GM12873 (cell line): ENCODE measurements around the gene COL5A3.

Experiments used
- TF ChIP-seq, protein P1 (sequence below): IDR thresholded peaks from 2 replicates; pipeline ENCODE4 v1.5.1; 2012; ENCODE audit warnings: low read depth, mild to moderate bottlenecking, moderate library complexity, low read length, control low read depth; ENCODE audit not compliant: insufficient read depth; ENCODE audit errors: missing control alignments

Gene COL5A3

DNA sequence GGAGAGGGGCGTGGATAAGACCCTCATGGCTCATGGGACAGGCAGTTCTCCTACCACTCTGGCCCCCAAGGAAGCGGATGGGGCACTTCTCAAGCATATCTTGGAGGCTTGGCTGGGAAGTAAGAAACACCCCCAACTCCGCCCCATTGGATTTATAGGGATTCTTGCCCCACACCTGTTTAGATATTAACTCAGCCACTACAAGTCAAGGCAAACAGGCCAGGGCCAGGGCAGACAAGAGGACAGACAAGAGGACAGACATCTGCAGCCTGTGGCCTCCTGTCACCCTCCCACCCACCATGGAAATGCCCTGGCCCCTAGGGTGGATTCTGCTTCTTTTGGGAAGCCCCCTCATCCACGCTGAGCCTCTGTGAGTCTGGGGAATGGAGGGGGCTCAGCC lies 27.1 kb upstream of the COL5A3 start:
- TF ChIP-seq, protein P1, sequence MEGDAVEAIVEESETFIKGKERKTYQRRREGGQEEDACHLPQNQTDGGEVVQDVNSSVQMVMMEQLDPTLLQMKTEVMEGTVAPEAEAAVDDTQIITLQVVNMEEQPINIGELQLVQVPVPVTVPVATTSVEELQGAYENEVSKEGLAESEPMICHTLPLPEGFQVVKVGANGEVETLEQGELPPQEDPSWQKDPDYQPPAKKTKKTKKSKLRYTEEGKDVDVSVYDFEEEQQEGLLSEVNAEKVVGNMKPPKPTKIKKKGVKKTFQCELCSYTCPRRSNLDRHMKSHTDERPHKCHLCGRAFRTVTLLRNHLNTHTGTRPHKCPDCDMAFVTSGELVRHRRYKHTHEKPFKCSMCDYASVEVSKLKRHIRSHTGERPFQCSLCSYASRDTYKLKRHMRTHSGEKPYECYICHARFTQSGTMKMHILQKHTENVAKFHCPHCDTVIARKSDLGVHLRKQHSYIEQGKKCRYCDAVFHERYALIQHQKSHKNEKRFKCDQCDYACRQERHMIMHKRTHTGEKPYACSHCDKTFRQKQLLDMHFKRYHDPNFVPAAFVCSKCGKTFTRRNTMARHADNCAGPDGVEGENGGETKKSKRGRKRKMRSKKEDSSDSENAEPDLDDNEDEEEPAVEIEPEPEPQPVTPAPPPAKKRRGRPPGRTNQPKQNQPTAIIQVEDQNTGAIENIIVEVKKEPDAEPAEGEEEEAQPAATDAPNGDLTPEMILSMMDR = no peak

DNA sequence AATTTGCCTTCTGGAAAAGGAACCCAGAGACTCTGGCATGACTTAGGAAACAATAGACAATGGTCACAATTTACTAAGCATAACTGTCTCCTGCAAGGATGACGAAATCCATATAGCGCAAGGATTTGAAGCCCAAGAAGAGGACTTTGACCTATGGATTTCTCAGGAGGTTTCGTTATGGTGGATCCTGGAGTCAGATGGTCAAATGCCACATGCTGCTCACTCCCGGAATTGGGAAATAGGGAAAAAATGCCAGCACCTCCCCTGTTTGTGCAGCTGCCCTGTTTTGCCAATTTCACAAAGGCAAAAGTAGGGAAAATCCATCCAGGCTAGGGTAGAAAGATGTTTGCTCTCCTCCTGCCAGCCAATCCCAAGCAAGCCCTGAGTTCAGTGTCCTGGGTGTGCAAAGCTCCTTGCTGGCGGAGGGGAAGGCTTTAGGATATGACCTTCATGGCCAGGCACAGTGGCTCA lies 26.3 kb upstream of the COL5A3 start:
- TF ChIP-seq, protein P1 = no peak

DNA sequence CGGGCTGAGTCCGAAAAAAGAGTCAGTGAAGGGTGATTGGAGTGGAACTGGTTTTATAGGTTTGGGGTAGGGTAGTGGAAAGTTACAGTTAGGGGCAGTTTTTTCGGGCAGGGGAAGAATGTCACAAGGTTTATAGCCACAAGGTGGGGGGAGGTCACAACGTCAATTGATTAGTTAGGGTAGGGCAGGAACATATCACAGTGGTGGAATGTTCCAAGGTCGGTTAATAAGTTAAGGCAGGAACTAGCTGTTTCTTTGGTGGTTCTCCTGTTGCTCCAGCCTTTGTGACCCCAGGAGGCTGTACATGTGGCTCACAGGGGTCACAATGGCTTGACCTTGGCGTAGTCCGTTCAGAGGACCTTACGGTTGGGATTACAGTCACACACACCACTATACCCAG lies 23.3 kb upstream of the COL5A3 start:
- TF ChIP-seq, protein P1 = no peak

DNA sequence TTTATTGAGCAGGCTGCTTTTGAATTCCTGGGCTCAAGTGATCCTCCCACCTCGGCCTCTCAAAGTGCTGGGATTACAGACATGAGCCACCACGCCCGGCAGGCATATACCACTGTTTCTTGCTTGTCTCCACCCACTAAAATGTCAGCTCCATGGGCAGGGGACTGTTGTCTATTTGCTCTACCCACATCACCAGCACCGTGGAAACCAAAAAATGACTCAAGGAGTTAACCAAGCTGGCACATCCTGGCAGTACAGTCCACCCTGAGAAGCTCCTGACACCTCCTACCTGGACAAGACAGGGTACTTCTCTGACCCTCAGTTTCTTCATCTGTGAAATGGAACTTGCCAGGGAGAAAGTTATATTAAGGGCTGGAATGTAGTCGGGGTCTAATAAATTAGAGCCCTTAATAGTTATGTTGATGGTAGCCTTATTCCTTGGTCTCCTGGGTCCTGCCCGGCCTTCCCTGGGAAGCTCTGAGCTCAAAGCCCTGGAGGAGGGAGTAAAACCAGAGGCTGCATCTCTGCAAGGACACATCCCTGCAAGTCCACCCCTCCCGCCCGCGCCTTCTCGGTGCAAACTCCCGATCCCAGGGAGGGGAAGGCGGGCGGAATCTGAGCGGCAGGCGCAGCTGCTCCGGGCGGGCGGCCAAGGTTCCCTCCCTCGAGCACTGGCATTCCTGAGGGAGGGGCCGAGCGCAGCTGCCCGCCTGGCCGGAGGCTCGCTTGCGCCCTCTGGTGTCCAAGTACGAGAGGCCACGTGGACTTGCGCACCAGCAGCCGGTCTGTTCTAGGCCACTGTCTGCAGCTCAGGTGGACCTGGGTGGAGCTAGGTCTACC lies 17.1 kb upstream of the COL5A3 start:
- TF ChIP-seq, protein P1 = peak; percentile 95

DNA sequence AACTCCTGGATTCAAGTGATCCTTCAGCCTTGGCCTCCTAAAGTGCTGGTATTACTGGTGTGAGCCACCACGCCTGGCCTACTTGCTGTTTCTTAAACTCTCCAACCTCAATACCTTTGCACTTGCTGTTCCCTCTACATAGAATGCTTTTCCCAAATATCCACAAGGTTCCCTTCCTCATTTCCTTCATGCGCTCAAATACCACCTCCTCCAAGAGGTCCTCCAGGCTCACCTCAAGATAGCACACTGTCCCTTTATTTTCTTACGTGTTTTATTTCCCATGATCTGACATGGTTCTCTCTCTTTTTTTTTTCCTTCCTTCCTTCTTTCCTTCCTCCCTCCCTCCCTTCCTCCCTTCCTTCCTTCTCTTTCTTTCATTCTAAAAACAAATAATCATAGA lies 16.4 kb upstream of the COL5A3 start:
- TF ChIP-seq, protein P1 = no peak

DNA sequence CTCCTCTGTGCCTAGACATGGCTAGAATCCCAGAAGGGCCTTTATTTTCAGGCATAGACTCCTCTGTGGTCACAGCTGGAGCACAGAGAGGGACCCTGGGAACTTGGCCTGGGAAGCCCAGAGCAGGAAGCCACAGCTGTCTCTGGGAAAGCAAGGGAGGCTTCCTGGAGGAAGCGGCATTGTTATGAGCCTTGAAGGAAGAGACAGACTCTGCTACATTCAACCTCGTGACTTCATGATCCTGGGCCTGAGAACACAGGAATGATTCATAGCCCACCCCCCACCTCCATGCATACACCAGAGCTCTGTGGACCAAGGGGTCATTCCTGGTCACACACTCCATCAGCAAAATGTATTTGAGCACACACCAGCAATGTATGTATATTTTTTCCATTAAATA lies 11.6 kb upstream of the COL5A3 start:
- TF ChIP-seq, protein P1 = no peak

DNA sequence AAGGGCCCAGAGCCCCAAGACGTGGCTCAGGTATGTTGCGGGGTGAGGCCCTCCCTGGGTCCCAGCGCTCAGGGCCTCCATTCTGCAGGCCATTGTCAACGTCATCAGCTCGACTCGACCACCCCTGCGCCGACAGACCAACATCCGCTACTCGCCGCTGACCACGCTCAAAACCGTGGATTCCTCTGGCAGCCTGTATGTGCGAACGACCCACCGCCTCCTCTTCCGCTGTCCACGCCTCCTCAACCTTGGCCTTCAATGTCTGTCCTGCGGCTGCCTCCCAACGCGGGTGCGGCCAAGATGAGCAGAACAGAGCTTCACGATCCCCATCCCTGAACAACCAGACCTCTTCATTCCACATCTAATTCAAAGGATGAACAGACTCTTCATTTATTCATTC lies 11.1 kb upstream of the COL5A3 start:
- TF ChIP-seq, protein P1 = no peak
